ENCODE measurements around the gene SCARB1.

SCARB1 gene

GRCh38 chr12:124796303-124796960 lies 67.2 kb downstream of the SCARB1 start:
- no peak for DNase-seq (ENCODE audit: low read depth)

GRCh38 chr12:124795081-124795948 lies 68.3 kb downstream of the SCARB1 start:
- no peak for DNase-seq (ENCODE audit: low read depth)

- no peak for DNase-seq (ENCODE audit: low read depth)
Measured at GRCh38 chr12:124792961-124793441, 70.7 kb downstream of the SCARB1 start.

GRCh38 chr12:124792156-124792555 lies 71.5 kb downstream of the SCARB1 start:
- DNase-seq (ENCODE audit: low read depth), result no peak

- DNase-seq (ENCODE audit: low read depth), result no peak
Measured at GRCh38 chr12:124790650-124791400, 72.8 kb downstream of the SCARB1 start.

GRCh38 chr12:124788936-124789555 lies 74.6 kb downstream of the SCARB1 start:
- DNase-seq (ENCODE audit: low read depth), result no peak

GRCh38 chr12:124786061-124786964 lies 77.4 kb downstream of the SCARB1 start:
- peak; percentile 87 for DNase-seq (ENCODE audit: low read depth)

GRCh38 chr12:124784871-124785572 lies 78.6 kb downstream of the SCARB1 start:
- no peak for DNase-seq (ENCODE audit: low read depth)

GRCh38 chr12:124783087-124783486 lies 80.6 kb downstream of the SCARB1 start:
- no peak for DNase-seq (ENCODE audit: low read depth)

- no peak for DNase-seq (ENCODE audit: low read depth)
Measured at GRCh38 chr12:124782132-124782531, 81.5 kb downstream of the SCARB1 start.

GRCh38 chr12:124780752-124781685 lies 82.6 kb downstream of the SCARB1 start:
- no peak for DNase-seq (ENCODE audit: low read depth)

GRCh38 chr12:124780336-124780735 lies 83.3 kb downstream of the SCARB1 start:
- DNase-seq (ENCODE audit: low read depth), result no peak

GRCh38 chr12:124779161-124780141 lies 84.2 kb downstream of the SCARB1 start:
- DNase-seq (ENCODE audit: low read depth), result no peak

- DNase-seq (ENCODE audit: low read depth), result no peak
Measured at GRCh38 chr12:124778411-124778810, 85.3 kb downstream of the SCARB1 start.

GRCh38 chr12:124777399-124778372 lies 86.0 kb downstream of the SCARB1 start:
- peak; percentile 43 for DNase-seq (ENCODE audit: low read depth)

- no peak for DNase-seq (ENCODE audit: low read depth)
Measured at GRCh38 chr12:124776125-124776513, 87.5 kb downstream of the SCARB1 start.
